GM23338 (cell line): ENCODE measurements around the gene GPR33. TPM values are rescaled to one million over a fixed set of nuclear protein-coding genes. Genes with fewer than 3 reads are reported as not detected.

Source experiments
- ATAC-seq: fragments of 200-7000 bp; cut with Tn5 transposase; 3 replicates; pipeline ENCODE4 v1.9.1; 2020
- DNase-seq: peaks from one replicate; pipeline ENCODE4 v3.0.0-alpha.2; 2015; ENCODE audit warnings: low spot score
- H2AFZ ChIP-seq: fragments of 200-600 bp; sonication (generic); 2 replicates; pipeline ENCODE4 v1.8.0; 2016; ENCODE audit warnings: antibody characterized with exemption, mild to moderate bottlenecking, moderate library complexity
- H3F3A ChIP-seq: fragments of 200-600 bp; sonication (generic); replicated peaks from 2 replicates; pipeline ENCODE4 v1.8.0; 2017; ENCODE audit warnings: antibody characterized with exemption, mixed run types, low read depth
- H3K27ac ChIP-seq: fragments of 200-600 bp; sonication (generic); 2 replicates; pipeline ENCODE4 v1.6.1; 2016; ENCODE audit warnings: low read depth
- H3K27me3 ChIP-seq: fragments of 200-600 bp; sonication (generic); 2 replicates; pipeline ENCODE4 v1.8.0; 2016; ENCODE audit warnings: mild to moderate bottlenecking, mixed run types, moderate library complexity; ENCODE audit not compliant: insufficient read depth
- H3K36me3 ChIP-seq: fragments of 200-600 bp; sonication (generic); 2 replicates; pipeline ENCODE4 v1.8.0; 2016; ENCODE audit warnings: mild to moderate bottlenecking; ENCODE audit not compliant: insufficient read depth
- H3K4me1 ChIP-seq: fragments of 200-600 bp; sonication (generic); 2 replicates; pipeline ENCODE4 v1.8.0; 2016; ENCODE audit warnings: mild to moderate bottlenecking, moderate library complexity; ENCODE audit not compliant: insufficient read depth
- H3K4me2 ChIP-seq: fragments of 200-600 bp; sonication (generic); 2 replicates; pipeline ENCODE4 v1.7.1; 2017; ENCODE audit warnings: mixed run types
- H3K4me3 ChIP-seq: fragments of 200-600 bp; sonication (generic); 2 replicates; pipeline ENCODE4 v1.6.1; 2016; ENCODE audit warnings: mixed run types
- H3K79me2 ChIP-seq: fragments of 200-600 bp; sonication (generic); replicated peaks from 2 replicates; pipeline ENCODE4 v1.8.0; 2017; ENCODE audit warnings: mild to moderate bottlenecking; ENCODE audit not compliant: insufficient read depth
- H3K9me2 ChIP-seq: fragments of 200-600 bp; sonication (generic); 2 replicates; pipeline ENCODE4 v1.8.0; 2017; ENCODE audit not compliant: insufficient read depth
- H4K20me1 ChIP-seq: fragments of 200-600 bp; sonication (generic); replicated peaks from 2 replicates; pipeline ENCODE4 v1.8.0; 2017; ENCODE audit warnings: mild to moderate bottlenecking; ENCODE audit not compliant: insufficient read depth
- H3K27ac Mint-ChIP-seq: 2 replicates; pipeline ENCODE4 v1.8.0; 2020; ENCODE audit warnings: inconsistent platforms, mild to moderate bottlenecking, moderate library complexity, mixed read lengths
- H3K27me3 Mint-ChIP-seq: 3 replicates; pipeline ENCODE4 v1.8.0; 2022; ENCODE audit warnings: low read depth, mild to moderate bottlenecking, moderate library complexity, mixed read lengths, inconsistent platforms; ENCODE audit not compliant: insufficient read depth, poor library complexity
- H3K36me3 Mint-ChIP-seq: 3 replicates; pipeline ENCODE4 v1.8.0; 2021; ENCODE audit warnings: low read depth, mild to moderate bottlenecking, inconsistent platforms, moderate library complexity, mixed read lengths
- H3K4me1 Mint-ChIP-seq: 3 replicates; pipeline ENCODE4 v1.8.0; 2020; ENCODE audit warnings: mild to moderate bottlenecking, inconsistent platforms, mixed read lengths
- H3K4me3 Mint-ChIP-seq: 3 replicates; pipeline ENCODE4 v1.8.0; 2021; ENCODE audit warnings: moderate library complexity, mild to moderate bottlenecking, inconsistent platforms, mixed read lengths
- H3K9me3 Mint-ChIP-seq: 3 replicates; pipeline ENCODE4 v1.8.0; 2020; ENCODE audit warnings: moderate library complexity, mild to moderate bottlenecking, inconsistent platforms, mixed read lengths
- CREB1 ChIP-seq: fragments of 250-450 bp; sonication (Bioruptor Pico); IDR thresholded peaks from 2 replicates; pipeline ENCODE4 v1.5.0; 2020; ENCODE audit warnings: low read depth, mild to moderate bottlenecking, moderate library complexity
- EZH2phosphoT487 ChIP-seq: fragments of 200-600 bp; sonication (generic); IDR thresholded peaks from one replicate; pipeline ENCODE4 v1.8.1; 2018; ENCODE audit warnings: antibody characterized with exemption; ENCODE audit not compliant: unreplicated experiment
- JUNB ChIP-seq: IDR thresholded peaks from one replicate; pipeline ENCODE4 v1.6.1; 2016; ENCODE audit warnings: antibody characterized with exemption; ENCODE audit not compliant: unreplicated experiment
- POLR2AphosphoS5 ChIP-seq: IDR thresholded peaks from 2 replicates; pipeline ENCODE4 v1.6.1; 2016; ENCODE audit warnings: antibody characterized with exemption, low read depth
- STAT1 ChIP-seq: IDR thresholded peaks from one replicate; pipeline ENCODE4 v1.6.1; 2016; ENCODE audit warnings: antibody characterized with exemption; ENCODE audit not compliant: unreplicated experiment
- ZNF114 ChIP-seq: fragments of 250-450 bp; sonication (Bioruptor Pico); IDR thresholded peaks from 2 replicates; pipeline ENCODE4 v1.5.0; 2020; ENCODE audit warnings: mild to moderate bottlenecking, moderate library complexity
- ZNF331 ChIP-seq: fragments of 250-450 bp; sonication (Bioruptor Pico); IDR thresholded peaks from 2 replicates; pipeline ENCODE4 v1.5.0; 2020; ENCODE audit warnings: low read depth, mild to moderate bottlenecking, moderate library complexity
- polyA plus RNA-seq: library from polyadenylated mRNA; unstranded; fragments of >200 nt; fragmentation: Nextera tagmentation; extraction: Ambion mirVana; gene quantifications from 2 replicates; pipeline ENCODE4 v1.2.1, GENCODE V29; 2016
- total RNA-seq: library from RNA; depleted of rRNA; stranded (reverse); fragments of >200 nt; shearing (Covaris generic); gene quantifications from 2 replicates; pipeline ENCODE4 v1.2.3, GENCODE V29; 2014
- TF ChIP-seq, protein P1 (sequence below), 2 experiments: fragments of 200-600 bp in 1 of 2; sonication (generic) in 1 of 2; conservative IDR thresholded peaks; 2 replicates each; pipeline versions ENCODE4 v1.5.1 to v1.6.1; 2016 to 2017; ENCODE audit warnings: antibody characterized with exemption in 2 of 2, low read depth in 2 of 2, mild to moderate bottlenecking in 2 of 2, moderate library complexity in 1 of 2
- TF ChIP-seq, protein P2 (sequence below): IDR thresholded peaks from 2 replicates; pipeline ENCODE4 v1.6.1; 2016; ENCODE audit warnings: antibody characterized with exemption

GPR33 gene
- total and polyA plus RNA-seq, 2 experiments from 2014 or later, result not detected

DNA sequence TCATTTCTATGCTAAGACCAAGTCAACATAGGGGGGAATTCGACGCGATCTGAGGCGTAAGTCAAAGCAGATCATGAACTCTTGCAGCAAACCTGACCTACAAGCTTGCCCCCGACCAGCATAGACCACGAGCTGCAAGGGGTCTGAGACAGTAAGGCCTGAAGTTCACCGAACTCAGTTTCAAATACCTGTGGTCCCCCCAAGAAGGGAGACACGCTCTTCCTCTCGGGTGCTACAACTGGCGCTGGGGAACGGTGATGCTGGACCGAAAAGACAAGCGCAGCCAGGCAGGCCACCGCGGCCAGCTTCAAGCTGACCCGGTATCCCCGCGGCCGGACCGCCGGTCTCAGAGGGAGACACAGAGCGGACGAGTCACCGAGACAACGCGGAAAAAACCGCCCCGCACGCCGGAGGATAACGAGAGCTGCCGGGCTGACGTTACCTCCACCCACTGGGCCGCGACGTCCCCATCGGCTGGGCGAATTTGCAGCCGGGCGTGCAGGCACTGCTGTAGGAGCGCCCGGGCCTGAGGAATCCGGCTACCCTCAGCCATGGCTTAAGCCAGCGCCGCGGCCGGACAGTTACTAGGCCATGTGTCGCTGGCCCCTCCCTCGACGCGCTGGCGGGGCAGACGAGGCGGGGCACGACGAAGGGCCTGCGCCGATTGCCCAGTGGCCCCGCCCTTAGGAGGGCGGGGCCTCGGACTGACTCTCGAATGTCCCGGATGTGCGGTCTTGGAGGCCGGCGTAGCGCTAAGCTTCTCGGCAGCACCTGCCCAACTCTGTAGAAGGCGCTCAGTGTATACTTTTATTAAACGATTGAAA lies 30.8 kb downstream of the GPR33 start, which contains the start of gene DTD2:
Gene DTD2 (minus strand): TSS at position 666 of the 824 bp plus-strand sequence. CDS start 113 bp downstream, at position 553.
- H3K9me2 ChIP-seq, result no peaks in the 10 kb centered on the region
- H3K27me3 ChIP-seq, result no peaks in the 10 kb centered on the region
- 0 out of 2 replicates have a peak, but pooled peaks cover 4% of the 10 kb centered on the region for H3K36me3 ChIP-seq
- H3K36me3 Mint-ChIP-seq, result peaks cover 9% of the 10 kb centered on the region; the same call in 2 of the 3 replicates
- peaks cover 6% of the 10 kb centered on the region for H3K4me1 ChIP-seq
- peak within 1 kb of the TSS; percentile 79 for H3K4me2 ChIP-seq
- peak within 1 kb of the TSS; percentile 90 for H3K27ac ChIP-seq
- H2AFZ ChIP-seq, result peak within 1 kb of the TSS; percentile 72
- peak within 1 kb of the TSS; percentile 99 for H3K4me3 Mint-ChIP-seq
- peak; percentile 97 for DNase-seq
- H3K79me2 ChIP-seq, result peaks cover 7% of the 10 kb centered on the region; the same call in 1 of the 2 replicates
- TF ChIP-seq ZNF114 (CRISPR knock-in tag) (no peak), CREB1 (CRISPR knock-in tag) (peak; percentile 72), STAT1 (no peak), POLR2AphosphoS5 (peak; percentile 91)
- H3K4me3 ChIP-seq, result peak within 1 kb of the TSS; percentile 66
- H3K27ac Mint-ChIP-seq, result peak within 1 kb of the TSS; percentile 99
- ATAC-seq, result peak; percentile 99
- H3F3A ChIP-seq, result no peaks in the 10 kb centered on the region
- peaks cover 5% of the 10 kb centered on the region for H3K27me3 Mint-ChIP-seq
- H4K20me1 ChIP-seq, result no peaks in the 10 kb centered on the region
- no peaks in the 10 kb centered on the region; the same call in 2 of the 3 replicates for H3K9me3 Mint-ChIP-seq
- peaks cover 23% of the 10 kb centered on the region for H3K4me1 Mint-ChIP-seq

DNA sequence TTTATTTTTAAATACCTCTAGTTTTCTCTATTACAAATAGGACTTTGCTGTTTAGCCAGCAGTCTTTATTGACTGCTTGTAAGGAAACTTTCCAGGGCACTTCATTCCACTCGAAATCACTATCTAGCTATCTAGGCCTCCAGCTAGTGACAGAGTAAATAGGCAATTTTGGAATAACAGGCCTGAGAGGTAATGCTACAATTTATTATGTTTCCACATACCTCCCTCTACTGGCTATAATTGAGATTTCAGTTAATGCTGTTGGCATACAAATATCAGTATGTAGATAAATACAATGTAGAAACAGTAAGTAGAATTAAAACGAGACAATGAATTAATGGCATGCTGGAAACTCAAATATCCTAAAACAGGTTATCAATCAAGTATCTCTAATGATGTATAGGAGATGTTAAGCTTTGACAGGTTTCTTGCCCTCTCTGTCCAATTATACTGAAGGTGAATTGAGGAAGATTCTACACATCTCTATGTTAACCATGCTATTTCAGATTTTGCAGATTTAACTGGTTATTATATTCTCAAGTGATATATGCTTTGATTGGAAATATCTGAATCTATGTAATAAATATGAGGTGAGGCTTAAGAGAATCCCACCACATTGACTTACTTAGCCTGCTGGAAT lies 37.7 kb downstream of the GPR33 start:
- no peaks in the 10 kb centered on the region for H3K9me2 ChIP-seq
- Mint-ChIP-seq H3K4me1 (no peaks in the 10 kb centered on the region), H3K36me3 (peaks cover 23% of the 10 kb centered on the region; the same call in 2 of the 3 replicates), H3K9me3 (no peaks in the 10 kb centered on the region), H3K27me3 (no peaks in the 10 kb centered on the region), H3K4me3 (no peak overlapping the region), H3K27ac (no peak overlapping the region)
- no peak for ATAC-seq
- H3K36me3 ChIP-seq, result peaks cover 12% of the 10 kb centered on the region; the same call in 1 of the 2 replicates
- peak; percentile 28 for DNase-seq
- H3K27me3 ChIP-seq, result no peaks in the 10 kb centered on the region
- no peaks in the 10 kb centered on the region for H4K20me1 ChIP-seq
- H3K4me3 ChIP-seq, result no peak overlapping the region
- TF ChIP-seq POLR2AphosphoS5, result no peak
- no peak for TF ChIP-seq ZNF331 (CRISPR knock-in tag)
- no peak for TF ChIP-seq STAT1
- no peak for TF ChIP-seq EZH2phosphoT487
- TF ChIP-seq, protein P1, sequence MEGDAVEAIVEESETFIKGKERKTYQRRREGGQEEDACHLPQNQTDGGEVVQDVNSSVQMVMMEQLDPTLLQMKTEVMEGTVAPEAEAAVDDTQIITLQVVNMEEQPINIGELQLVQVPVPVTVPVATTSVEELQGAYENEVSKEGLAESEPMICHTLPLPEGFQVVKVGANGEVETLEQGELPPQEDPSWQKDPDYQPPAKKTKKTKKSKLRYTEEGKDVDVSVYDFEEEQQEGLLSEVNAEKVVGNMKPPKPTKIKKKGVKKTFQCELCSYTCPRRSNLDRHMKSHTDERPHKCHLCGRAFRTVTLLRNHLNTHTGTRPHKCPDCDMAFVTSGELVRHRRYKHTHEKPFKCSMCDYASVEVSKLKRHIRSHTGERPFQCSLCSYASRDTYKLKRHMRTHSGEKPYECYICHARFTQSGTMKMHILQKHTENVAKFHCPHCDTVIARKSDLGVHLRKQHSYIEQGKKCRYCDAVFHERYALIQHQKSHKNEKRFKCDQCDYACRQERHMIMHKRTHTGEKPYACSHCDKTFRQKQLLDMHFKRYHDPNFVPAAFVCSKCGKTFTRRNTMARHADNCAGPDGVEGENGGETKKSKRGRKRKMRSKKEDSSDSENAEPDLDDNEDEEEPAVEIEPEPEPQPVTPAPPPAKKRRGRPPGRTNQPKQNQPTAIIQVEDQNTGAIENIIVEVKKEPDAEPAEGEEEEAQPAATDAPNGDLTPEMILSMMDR (conservative IDR thresholded peaks at IDR 0.05; ENCODE audit: low read depth in 2 of 2), result peak in 1 of 2 experiments; percentile 58; a peak in 3 of 4 replicates
- TF ChIP-seq, protein P2, sequence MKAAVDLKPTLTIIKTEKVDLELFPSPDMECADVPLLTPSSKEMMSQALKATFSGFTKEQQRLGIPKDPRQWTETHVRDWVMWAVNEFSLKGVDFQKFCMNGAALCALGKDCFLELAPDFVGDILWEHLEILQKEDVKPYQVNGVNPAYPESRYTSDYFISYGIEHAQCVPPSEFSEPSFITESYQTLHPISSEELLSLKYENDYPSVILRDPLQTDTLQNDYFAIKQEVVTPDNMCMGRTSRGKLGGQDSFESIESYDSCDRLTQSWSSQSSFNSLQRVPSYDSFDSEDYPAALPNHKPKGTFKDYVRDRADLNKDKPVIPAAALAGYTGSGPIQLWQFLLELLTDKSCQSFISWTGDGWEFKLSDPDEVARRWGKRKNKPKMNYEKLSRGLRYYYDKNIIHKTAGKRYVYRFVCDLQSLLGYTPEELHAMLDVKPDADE, result no peak
- TF ChIP-seq JUNB, result no peak
- TF ChIP-seq CREB1 (CRISPR knock-in tag), result no peak
- no peak overlapping the region for H3K27ac ChIP-seq
- no peaks in the 10 kb centered on the region; the same call in 1 of the 2 replicates for H3K79me2 ChIP-seq
- no peak overlapping the region for H3K4me2 ChIP-seq
- no peak overlapping the region for H2AFZ ChIP-seq
- no peaks in the 10 kb centered on the region for H3F3A ChIP-seq
- no peaks in the 10 kb centered on the region for H3K4me1 ChIP-seq
